H54 (cell line): ENCODE measurements around the gene CSGALNACT2.

Experiments
- DNase-seq: peaks from one replicate; pipeline ENCODE4 v3.0.0; 2011; ENCODE audit warnings: low spot score, mixed read lengths; ENCODE audit not compliant: insufficient read length
- FAIRE-seq: peaks from 3 replicates; lab custom pipeline; 2011; peaks lifted over from hg19 to GRCh38; lab: Jason Lieb, UNC
- POLR2A ChIP-seq: IDR thresholded peaks from 2 replicates; pipeline ENCODE4 v1.6.1; 2011; ENCODE audit warnings: low read depth, mild to moderate bottlenecking, low read length

CSGALNACT2 gene

DNA sequence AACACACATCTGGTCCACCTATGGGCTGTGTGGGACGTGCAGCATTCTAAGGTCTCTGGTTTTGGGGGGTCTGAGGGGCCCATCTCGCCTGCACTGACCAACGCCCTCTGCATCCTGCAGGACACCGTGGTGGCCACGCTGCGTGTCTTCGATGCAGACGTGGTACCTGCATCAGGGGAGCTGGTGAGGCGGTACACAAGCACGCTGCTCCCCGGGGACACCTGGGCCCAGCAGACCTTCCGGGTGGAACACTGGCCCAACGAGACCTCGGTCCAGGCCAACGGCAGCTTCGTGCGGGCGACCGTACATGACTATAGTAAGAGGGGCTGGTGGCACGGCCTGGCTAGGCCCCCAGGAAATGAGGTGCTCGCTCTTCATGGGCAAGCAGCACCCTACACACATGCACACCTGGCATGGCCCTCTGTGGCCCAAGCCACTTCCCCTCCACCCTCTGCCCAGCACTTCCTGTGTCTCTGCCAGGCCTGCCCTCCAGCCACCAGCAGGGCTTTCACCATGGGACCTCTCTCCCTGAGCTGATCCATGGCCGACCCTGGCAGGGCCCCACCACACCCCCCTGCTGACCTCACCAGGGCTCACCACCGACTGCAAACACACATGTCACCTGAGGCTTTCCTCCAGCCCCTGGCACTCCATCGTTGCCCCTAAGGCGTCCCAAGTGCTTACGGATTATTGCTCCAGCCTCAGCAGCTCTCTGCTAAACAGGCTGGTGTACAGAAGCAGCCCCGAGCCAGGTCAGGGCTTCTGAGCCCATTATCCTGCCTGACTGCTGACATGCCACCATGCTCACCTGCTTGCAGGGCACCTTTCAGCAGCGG, 31.8 kb upstream of the CSGALNACT2 start:
- no peak for TF ChIP-seq POLR2A
- DNase-seq, result no peak
- FAIRE-seq, result no peak

DNA sequence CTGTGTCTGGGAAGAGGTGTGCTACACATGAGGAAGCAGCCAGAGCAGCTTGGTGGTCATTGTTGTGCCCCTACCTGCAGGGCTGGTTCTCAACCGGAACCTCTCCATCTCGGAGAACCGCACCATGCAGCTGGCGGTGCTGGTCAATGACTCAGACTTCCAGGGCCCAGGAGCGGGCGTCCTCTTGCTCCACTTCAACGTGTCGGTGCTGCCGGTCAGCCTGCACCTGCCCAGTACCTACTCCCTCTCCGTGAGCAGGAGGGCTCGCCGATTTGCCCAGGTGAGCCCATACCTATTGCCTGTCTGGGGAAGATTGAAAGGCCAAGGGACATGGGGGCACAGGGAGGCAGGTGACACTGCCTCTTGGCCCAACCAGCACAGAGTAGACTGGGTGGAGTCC, 29.3 kb upstream of the CSGALNACT2 start:
- TF ChIP-seq POLR2A, result no peak
- no peak for DNase-seq
- no peak for FAIRE-seq

DNA sequence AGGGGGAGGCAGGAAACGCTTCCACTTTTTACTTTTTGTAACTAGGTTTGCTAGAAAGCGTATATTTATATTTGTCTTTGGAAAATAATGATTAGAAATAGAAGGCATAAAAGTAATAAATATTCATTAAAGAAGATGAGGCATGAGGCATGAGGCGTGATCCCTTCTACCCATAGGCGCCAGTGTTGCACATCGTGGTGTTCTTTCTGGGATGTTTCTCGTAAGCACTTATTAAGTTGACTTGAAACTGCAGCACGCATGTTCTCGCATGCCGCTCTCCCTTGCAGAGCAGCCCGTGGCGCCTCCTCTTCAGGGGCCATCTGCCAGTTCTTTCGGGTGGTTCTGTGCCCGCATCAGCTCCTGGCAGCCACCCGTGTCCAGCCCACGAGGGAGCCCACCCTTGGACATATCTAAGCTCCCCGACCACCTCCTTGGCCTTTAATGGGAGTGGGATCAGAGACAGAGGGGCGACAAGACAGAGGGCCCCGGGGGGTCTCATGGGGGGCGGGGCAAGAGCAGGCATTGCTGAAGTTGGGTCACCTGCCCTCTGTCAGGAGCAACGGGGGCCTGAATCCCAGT, 28.5 kb upstream of the CSGALNACT2 start:
- TF ChIP-seq POLR2A, result no peak
- DNase-seq (no peak), FAIRE-seq (no peak)

DNA sequence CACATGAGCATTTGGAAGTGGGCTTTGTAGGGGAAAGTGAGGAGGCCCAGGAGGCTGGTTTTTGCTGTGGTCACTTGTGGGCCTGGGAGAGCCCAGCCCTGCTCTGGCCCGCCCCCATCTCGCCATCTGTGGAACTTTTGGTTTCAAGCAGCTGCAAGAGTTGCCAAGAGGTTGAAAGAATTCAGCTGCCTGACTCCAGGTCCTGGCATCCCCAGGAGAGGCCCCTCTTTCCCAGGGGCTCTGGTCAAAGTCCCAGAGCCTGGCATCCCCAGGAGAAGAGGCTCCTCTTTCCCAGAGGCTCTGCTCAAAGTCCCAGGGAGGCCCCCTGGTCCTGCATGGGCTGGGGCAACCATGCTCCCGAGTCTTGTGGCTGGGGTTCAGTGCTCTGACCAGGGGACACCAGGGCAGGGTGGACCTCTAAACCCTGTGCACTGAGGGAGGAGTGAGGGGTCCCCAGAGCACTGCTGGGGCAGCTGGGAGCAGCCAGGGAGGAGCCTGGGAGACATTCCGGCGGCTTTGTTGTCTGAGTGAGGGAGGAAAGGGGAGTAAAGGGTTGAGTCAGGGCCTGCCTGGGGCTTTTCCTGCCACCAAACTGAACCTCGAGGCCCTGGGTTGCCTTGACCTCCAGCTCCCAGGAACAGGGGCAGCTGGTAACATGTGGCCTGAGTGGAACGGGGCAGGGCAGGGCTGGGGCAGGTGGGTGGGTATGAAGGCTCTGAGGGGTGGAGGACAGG, 27.7 kb upstream of the CSGALNACT2 start:
- DNase-seq (no peak), FAIRE-seq (no peak)
- TF ChIP-seq POLR2A, result no peak

DNA sequence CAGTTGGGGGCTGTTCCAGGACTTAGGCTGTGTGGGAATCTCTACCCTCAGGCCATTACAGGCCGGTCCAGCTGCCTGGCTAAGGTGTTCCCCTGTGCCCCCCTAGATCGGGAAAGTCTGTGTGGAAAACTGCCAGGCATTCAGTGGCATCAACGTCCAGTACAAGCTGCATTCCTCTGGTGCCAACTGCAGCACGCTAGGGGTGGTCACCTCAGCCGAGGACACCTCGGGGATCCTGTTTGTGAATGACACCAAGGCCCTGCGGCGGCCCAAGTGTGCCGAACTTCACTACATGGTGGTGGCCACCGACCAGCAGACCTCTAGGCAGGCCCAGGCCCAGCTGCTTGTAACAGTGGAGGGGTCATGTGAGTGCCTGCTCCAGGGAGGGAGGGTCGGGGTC, 27.1 kb upstream of the CSGALNACT2 start:
- FAIRE-seq (no peak), DNase-seq (no peak)
- no peak for TF ChIP-seq POLR2A

DNA sequence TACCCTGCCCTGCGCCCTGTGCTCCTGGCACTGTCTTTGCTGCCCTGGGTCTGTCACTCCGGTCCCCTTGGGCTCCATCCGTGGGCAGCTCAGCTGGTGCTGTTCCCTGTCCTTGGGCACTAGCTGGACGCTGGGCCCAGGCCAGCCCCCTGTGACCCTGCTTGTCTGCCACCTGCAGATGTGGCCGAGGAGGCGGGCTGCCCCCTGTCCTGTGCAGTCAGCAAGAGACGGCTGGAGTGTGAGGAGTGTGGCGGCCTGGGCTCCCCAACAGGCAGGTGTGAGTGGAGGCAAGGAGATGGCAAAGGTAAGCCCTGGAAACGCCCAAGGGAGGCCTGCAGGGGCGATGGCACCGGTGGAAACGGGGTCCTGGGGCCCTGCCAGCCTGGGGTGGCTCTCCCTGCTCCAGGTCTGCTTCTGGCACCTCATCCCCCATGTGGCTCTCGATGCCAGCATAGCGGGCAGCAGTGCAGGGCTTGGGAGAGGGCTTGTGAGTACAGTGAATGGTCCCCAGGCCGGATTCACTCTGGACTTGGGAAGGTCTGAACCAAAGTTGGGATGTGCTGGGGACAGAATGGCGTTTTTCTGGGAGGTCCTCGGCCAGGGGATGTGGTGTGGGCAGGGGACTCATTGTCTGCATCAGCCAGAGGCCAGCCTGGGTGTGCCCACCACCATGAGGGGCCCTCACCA, 26.2 kb upstream of the CSGALNACT2 start:
- FAIRE-seq (no peak), DNase-seq (no peak)
- no peak for TF ChIP-seq POLR2A

DNA sequence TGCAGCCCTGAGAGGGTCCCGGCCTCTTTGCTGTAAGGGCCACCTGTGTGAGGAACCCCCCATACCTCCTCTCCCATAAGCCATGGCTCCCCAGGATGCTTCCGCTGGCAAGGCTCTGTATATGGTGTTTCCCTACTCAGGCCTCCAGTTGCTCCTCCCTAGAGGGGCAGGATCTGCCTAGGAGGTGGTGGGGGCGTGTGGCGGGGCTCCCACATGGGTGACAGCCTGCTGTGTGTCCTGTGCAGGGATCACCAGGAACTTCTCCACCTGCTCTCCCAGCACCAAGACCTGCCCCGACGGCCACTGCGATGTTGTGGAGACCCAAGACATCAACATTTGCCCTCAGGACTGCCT, 25.7 kb upstream of the CSGALNACT2 start:
- no peak for TF ChIP-seq POLR2A
- no peak for DNase-seq
- FAIRE-seq, result no peak

DNA sequence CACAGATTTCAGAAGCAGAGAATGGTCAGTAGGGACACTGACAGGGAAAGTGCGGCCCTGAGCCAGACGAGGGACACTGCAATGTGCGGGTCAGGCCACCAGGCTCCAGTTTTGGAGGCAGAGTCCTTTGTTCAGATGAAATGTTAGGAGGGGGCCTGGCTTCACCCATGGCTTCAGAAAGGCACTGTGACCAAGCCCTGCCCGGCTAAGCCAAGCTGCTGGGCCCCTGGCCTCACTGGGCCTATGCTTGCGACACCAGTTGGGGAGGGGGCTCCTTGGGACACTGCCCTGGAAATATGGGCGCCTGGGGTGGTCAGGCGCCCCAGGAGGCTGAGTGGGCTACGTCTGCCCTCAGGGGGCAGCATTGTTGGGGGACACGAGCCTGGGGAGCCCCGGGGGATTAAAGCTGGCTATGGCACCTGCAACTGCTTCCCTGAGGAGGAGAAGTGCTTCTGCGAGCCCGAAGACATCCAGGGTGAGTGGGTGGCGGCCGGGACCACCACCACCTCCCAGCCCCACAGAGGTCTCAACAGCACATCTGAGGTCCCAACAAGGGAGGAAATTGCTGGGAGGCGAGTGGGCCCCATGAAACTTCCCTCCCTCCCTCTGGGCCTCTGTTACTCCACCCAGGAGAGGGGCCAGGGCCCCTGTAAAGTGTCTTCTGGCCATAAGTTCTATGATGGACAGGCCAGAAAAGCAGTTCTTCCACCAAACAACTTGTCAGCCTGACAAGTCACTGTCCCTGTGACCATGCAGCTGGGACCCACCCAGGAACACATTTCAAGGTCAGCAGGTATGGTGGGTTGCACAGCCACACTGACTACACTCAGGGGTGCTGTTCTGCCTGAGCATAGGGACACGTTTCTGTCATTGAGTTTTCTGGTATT, 24.8 kb upstream of the CSGALNACT2 start:
- no peak for TF ChIP-seq POLR2A
- FAIRE-seq (no peak), DNase-seq (no peak)

DNA sequence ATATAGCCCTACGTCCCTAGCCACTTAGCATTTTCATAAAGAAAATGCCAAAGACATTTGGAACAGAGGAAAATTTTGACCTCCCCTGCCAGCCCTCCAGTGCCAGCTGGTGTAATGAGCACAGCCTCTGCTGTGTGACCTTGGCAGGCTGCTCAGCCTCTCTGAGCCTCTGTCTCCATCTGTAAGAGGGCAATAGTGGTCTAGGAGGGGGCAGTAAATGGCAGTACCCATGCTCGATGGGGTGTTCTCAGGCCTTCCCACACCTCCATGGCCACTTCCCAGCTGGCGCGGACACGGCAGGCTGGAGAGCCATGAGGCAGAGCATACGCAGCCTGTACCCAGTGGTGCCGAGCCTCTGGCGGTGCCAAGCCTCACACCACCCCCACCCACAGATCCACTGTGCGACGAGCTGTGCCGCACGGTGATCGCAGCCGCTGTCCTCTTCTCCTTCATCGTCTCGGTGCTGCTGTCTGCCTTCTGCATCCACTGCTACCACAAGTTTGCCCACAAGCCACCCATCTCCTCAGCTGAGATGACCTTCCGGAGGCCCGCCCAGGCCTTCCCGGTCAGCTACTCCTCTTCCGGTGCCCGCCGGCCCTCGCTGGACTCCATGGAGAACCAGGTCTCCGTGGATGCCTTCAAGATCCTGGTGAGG, 24.0 kb upstream of the CSGALNACT2 start:
- TF ChIP-seq POLR2A, result no peak
- FAIRE-seq (no peak), DNase-seq (no peak)

DNA sequence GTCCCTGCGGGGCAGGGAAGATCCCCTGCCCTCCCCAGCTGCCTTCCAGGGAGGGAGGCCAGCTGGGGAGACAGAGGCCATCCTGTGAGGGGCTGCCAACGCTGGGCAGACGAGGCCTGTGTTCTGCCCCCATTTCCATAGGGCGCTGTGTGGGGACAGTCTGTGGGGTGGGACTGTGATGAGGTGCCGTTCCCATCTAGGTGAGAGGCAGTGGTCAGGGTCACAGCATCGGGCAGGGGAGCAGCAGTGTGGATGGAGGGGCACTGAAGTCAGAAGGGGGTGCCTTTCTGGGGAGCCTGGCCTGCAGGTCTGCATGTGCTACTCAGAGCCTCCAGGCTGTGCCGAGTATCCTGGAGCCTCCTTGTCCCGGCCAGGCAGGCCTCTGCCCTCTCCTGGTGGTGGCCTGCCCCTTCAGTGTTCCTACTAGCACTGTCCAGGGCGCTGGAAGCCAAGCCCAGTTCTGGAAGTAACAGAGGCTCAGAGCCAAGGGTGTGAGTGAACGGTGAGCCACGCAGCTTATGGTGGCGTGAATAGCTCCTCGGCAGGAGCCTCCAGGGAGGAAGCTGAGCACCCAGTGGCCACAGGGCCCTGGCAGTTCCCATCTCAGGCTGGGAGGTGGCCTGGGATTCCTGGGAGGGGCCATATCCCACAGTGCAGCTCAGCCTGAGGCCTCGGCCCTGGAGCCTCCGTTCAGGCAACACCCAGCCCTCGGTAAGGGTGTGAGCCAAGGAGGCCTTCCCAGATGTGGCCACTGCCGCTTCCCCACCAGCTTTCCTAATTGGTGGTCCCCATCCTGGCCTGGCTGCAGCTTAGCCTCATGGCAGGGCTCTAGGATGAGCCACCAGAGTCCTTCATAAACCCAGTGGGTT, 23.3 kb upstream of the CSGALNACT2 start:
- TF ChIP-seq POLR2A, result no peak
- DNase-seq (no peak), FAIRE-seq (no peak)

DNA sequence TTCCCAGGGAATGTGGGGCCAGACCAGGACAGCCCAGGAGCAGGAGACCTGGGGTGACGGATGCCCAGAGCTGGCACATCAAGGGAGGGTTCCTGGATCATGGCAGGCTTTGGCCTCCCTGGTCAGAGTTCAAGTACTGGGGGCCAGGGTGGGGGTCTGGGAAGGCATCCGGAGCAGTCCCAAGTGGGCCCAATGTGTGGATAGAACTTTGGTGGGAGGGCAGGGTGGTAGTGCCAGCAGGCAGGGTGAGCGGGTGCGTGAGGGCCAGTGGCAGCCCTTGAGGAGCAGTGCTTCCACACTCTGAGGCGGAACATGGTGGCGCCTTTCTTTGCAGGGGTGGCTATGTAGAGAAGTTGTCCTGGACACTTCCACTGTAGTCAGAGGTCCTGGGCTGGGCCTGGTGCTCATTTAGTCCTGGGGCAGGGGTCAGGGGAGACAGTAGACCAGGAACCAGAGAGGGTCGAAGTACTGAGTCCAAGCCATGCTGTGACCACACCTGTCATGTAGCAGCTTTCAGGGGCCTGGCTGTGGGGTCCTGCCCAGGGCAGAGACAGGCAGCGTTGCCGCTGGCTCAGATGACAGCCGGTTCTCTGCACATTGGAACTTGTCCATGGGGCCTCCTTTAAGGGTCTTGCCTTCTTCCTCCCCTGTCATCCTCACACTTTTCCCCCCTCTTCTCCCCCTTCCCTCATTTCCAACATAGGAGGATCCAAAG, 22.2 kb upstream of the CSGALNACT2 start:
- TF ChIP-seq POLR2A, result no peak
- DNase-seq (no peak), FAIRE-seq (no peak)
